GM18505 (cell line): ENCODE results near the gene COL8A2.

Experiments used
- ATAC-seq: cut with Tn5 transposase; IDR thresholded peaks from one replicate; pipeline ENCODE4 v1.9.1; 2021; ENCODE audit not compliant: unreplicated experiment
- POLR2A ChIP-seq: IDR thresholded peaks from 4 replicates; pipeline ENCODE4 v1.6.1; 2011; ENCODE audit warnings: borderline replicate concordance; ENCODE audit not compliant: insufficient read depth, insufficient read length; ENCODE audit errors: extremely low read depth

The COL8A2 gene

GRCh38 chr1:36081926-36082485 lies 43.0 kb downstream of the COL8A2 start:
- ATAC-seq: no peak
- no peak for TF ChIP-seq POLR2A

GRCh38 chr1:36080801-36081200 lies 44.2 kb downstream of the COL8A2 start:
- no peak for ATAC-seq
- TF ChIP-seq POLR2A: no peak

GRCh38 chr1:36080236-36080635 lies 44.8 kb downstream of the COL8A2 start:
- no peak for ATAC-seq
- TF ChIP-seq POLR2A: no peak

- no peak for ATAC-seq
- TF ChIP-seq POLR2A: no peak
Observed at GRCh38 chr1:36076979-36077573, 47.9 kb downstream of the COL8A2 start.

GRCh38 chr1:36070349-36070748 lies 54.7 kb downstream of the COL8A2 start:
- ATAC-seq: no peak
- TF ChIP-seq POLR2A: no peak

- ATAC-seq: no peak
- no peak for TF ChIP-seq POLR2A
Observed at GRCh38 chr1:36068866-36069265, 56.2 kb downstream of the COL8A2 start.

- ATAC-seq: no peak
- no peak for TF ChIP-seq POLR2A
Observed at GRCh38 chr1:36067871-36068270, 57.2 kb downstream of the COL8A2 start.

- no peak for TF ChIP-seq POLR2A
- no peak for ATAC-seq
Observed at GRCh38 chr1:36062315-36062714, 62.7 kb downstream of the COL8A2 start.

- TF ChIP-seq POLR2A: no peak
- no peak for ATAC-seq
Observed at GRCh38 chr1:36055706-36056105, 69.3 kb downstream of the COL8A2 start.

- TF ChIP-seq POLR2A: no peak
- no peak for ATAC-seq
Observed at GRCh38 chr1:36053978-36054377, 71.0 kb downstream of the COL8A2 start.

GRCh38 chr1:36051821-36052220 lies 73.2 kb downstream of the COL8A2 start:
- ATAC-seq: no peak
- no peak for TF ChIP-seq POLR2A
